WTC11 (cell line): ENCODE measurements around the gene DLG1. TPM values are rescaled to one million over a fixed set of nuclear protein-coding genes. Genes with fewer than 3 reads are reported as not detected.

Source experiments
- ATAC-seq: fragments of 200-7000 bp; cut with Tn5 transposase; 2 replicates; pipeline ENCODE4 v1.10.0; 2021; ENCODE audit warnings: mild to moderate bottlenecking, moderate library complexity
- CTCF ChIA-PET: fragments of 300-600 bp; sonication (Branson Sonifier 250); formaldehyde crosslinking; loops from one replicate; lab custom pipeline; 2021; ENCODE audit warnings: antibody characterized with exemption; lab: Charles Lee
- POLR2A ChIA-PET: fragments of 350-600 bp; sonication (Branson Sonifier 250); formaldehyde crosslinking; loops from one replicate; lab custom pipeline; 2021; ENCODE audit warnings: antibody characterized with exemption; lab: Charles Lee
- DNase-seq: peaks from one replicate; pipeline ENCODE4 v3.0.0; 2021; ENCODE audit warnings: low spot score
- H3K27ac Mint-ChIP-seq: 2 replicates; pipeline ENCODE4 v1.8.0; 2021; ENCODE audit warnings: mixed read lengths
- H3K27me3 Mint-ChIP-seq: 2 replicates; pipeline ENCODE4 v1.8.0; 2021; ENCODE audit warnings: low read depth, mild to moderate bottlenecking, moderate library complexity, mixed read lengths
- H3K36me3 Mint-ChIP-seq: 2 replicates; pipeline ENCODE4 v1.8.0; 2021; ENCODE audit warnings: mixed read lengths
- H3K4me1 Mint-ChIP-seq: 2 replicates; pipeline ENCODE4 v1.8.0; 2022; ENCODE audit warnings: mixed read lengths
- H3K4me3 Mint-ChIP-seq: 2 replicates; pipeline ENCODE4 v1.8.0; 2021; ENCODE audit warnings: mild to moderate bottlenecking, moderate library complexity, mixed read lengths
- H3K9me3 Mint-ChIP-seq: 2 replicates; pipeline ENCODE4 v1.8.0; 2021; ENCODE audit warnings: mixed read lengths
- ESRRA ChIP-seq: sonication (generic); formaldehyde crosslinking; IDR thresholded peaks from 2 replicates; pipeline ENCODE4 v1.8.1; 2022; ENCODE audit warnings: mild to moderate bottlenecking, missing genetic modification reagents, borderline replicate concordance
- GRHL2 ChIP-seq: fragments of 250-450 bp; sonication (Bioruptor Pico); IDR thresholded peaks from 2 replicates; pipeline ENCODE4 v1.8.0; 2022; ENCODE audit warnings: mild to moderate bottlenecking, moderate library complexity; ENCODE audit not compliant: insufficient replicate concordance, severe bottlenecking
- HMGA2 ChIP-seq: fragments of 250-450 bp; sonication (Bioruptor Pico); IDR thresholded peaks from 2 replicates; pipeline ENCODE4 v1.4.0; 2021; ENCODE audit warnings: mild to moderate bottlenecking, moderate library complexity
- NR1H2 ChIP-seq: sonication (generic); formaldehyde crosslinking; IDR thresholded peaks from 2 replicates; pipeline ENCODE4 v1.9.0; 2021; ENCODE audit warnings: mild to moderate bottlenecking, moderate library complexity, missing genetic modification reagents
- NR3C1 ChIP-seq: sonication (generic); formaldehyde crosslinking; conservative IDR thresholded peaks from 2 replicates; pipeline ENCODE4 v1.8.1; 2023; ENCODE audit warnings: low read depth, mild to moderate bottlenecking, missing genetic modification reagents
- SP1 ChIP-seq: sonication (generic); formaldehyde crosslinking; conservative IDR thresholded peaks from 2 replicates; pipeline ENCODE4 v1.8.1; 2022; ENCODE audit warnings: missing genetic modification reagents
- TEAD1 ChIP-seq: sonication (generic); formaldehyde crosslinking; IDR thresholded peaks from 2 replicates; pipeline ENCODE4 v1.8.0; 2022; ENCODE audit warnings: mild to moderate bottlenecking, missing genetic modification reagents
- ZNF121 ChIP-seq: sonication (generic); formaldehyde crosslinking; IDR thresholded peaks from 2 replicates; pipeline ENCODE4 v1.8.0; 2023; ENCODE audit warnings: missing genetic modification reagents
- ZNF219 ChIP-seq: sonication (generic); formaldehyde crosslinking; IDR thresholded peaks from 2 replicates; pipeline ENCODE4 v1.8.0; 2023; ENCODE audit warnings: missing genetic modification reagents, mild to moderate bottlenecking, borderline replicate concordance
- ZNF416 ChIP-seq: fragments of 250-450 bp; sonication (Bioruptor Pico); IDR thresholded peaks from 2 replicates; pipeline ENCODE4 v1.9.0; 2021; ENCODE audit warnings: mild to moderate bottlenecking, inconsistent platforms
- ZNF671 ChIP-seq: fragments of 250-450 bp; sonication (Bioruptor Pico); IDR thresholded peaks from 2 replicates; pipeline ENCODE4 v1.8.0; 2021; ENCODE audit warnings: mild to moderate bottlenecking
- total RNA-seq: library from RNA; stranded (reverse); gene quantifications from 3 replicates; pipeline ENCODE4 v1.2.3, GENCODE V29; 2021
- TF ChIP-seq, protein P1 (sequence below): sonication (generic); formaldehyde crosslinking; IDR thresholded peaks from 2 replicates; pipeline ENCODE4 v1.8.0; 2022; ENCODE audit warnings: mild to moderate bottlenecking, missing genetic modification reagents
- TF ChIP-seq, protein P2 (sequence below): sonication (generic); formaldehyde crosslinking; conservative IDR thresholded peaks from 2 replicates; pipeline ENCODE4 v1.8.1; 2023; ENCODE audit warnings: mild to moderate bottlenecking, low read depth, missing genetic modification reagents, moderate library complexity
- TF ChIP-seq, protein P3 (sequence below): sonication (generic); formaldehyde crosslinking; conservative IDR thresholded peaks from 2 replicates; pipeline ENCODE4 v1.8.1; 2022; ENCODE audit warnings: mild to moderate bottlenecking, missing genetic modification reagents
- TF ChIP-seq, protein P4 (sequence below): sonication (generic); formaldehyde crosslinking; IDR thresholded peaks from 2 replicates; pipeline ENCODE4 v1.8.0; 2023; ENCODE audit warnings: mild to moderate bottlenecking, missing genetic modification reagents
- TF ChIP-seq, protein P5 (sequence below): fragments of 250-450 bp; sonication (Bioruptor Pico); IDR thresholded peaks from 2 replicates; pipeline ENCODE4 v1.9.0; 2021; ENCODE audit warnings: mild to moderate bottlenecking
- TF ChIP-seq, protein P6 (sequence below): sonication (generic); formaldehyde crosslinking; IDR thresholded peaks from 2 replicates; pipeline ENCODE4 v1.8.1; 2022; ENCODE audit warnings: mild to moderate bottlenecking, missing genetic modification reagents, moderate library complexity, borderline replicate concordance
- TF ChIP-seq, protein P7 (sequence below): sonication (generic); formaldehyde crosslinking; IDR thresholded peaks from 2 replicates; pipeline ENCODE4 v1.8.1; 2022; ENCODE audit warnings: mild to moderate bottlenecking, moderate library complexity, missing genetic modification reagents

The DLG1 gene
- total RNA-seq, 1 experiment from 2014 or later: 81.1 TPM

DNA sequence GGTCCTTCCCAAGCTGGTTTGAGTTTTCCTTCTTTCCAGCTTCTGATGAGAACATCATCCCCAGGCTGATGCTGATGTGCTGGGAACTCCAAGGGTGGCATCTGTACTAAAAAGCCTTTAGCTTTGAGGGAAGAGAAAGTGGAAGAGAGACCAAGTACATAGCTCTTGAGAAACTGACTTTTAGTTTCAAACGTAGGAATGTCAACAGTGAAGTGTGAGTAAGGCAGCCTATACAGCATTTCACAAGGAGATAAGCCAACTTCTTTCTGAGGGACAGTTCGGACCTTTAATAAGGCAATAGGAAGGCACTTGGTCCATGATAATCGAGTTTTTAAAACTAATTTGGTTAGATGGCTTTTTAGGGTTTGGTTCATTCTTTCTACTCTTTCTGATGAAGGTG, 53.7 kb downstream of the DLG1 start:
- no peak overlapping the region for H3K4me3 Mint-ChIP-seq
- no peak for DNase-seq
- H3K9me3 Mint-ChIP-seq: peaks cover 80% of the 10 kb centered on the region
- CTCF ChIA-PET: interaction anchor here (0.8 kb wide), 1 partner anchor 258 kb away, joined by 3 read pairs; no protein-coding TSS in a partner anchor
- peaks cover 24% of the 10 kb centered on the region for H3K4me1 Mint-ChIP-seq
- H3K36me3 Mint-ChIP-seq: peaks cover 78% of the 10 kb centered on the region
- no peak for TF ChIP-seq ZNF219 (CRISPR knock-in tag)
- TF ChIP-seq, protein P1, sequence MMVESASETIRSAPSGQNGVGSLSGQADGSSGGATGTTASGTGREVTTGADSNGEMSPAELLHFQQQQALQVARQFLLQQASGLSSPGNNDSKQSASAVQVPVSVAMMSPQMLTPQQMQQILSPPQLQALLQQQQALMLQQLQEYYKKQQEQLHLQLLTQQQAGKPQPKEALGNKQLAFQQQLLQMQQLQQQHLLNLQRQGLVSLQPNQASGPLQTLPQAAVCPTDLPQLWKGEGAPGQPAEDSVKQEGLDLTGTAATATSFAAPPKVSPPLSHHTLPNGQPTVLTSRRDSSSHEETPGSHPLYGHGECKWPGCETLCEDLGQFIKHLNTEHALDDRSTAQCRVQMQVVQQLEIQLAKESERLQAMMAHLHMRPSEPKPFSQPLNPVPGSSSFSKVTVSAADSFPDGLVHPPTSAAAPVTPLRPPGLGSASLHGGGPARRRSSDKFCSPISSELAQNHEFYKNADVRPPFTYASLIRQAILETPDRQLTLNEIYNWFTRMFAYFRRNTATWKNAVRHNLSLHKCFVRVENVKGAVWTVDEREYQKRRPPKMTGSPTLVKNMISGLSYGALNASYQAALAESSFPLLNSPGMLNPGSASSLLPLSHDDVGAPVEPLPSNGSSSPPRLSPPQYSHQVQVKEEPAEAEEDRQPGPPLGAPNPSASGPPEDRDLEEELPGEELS (CRISPR knock-in tag): no peak
- no peak for TF ChIP-seq ESRRA (CRISPR knock-in tag)
- no peak for TF ChIP-seq ZNF121
- TF ChIP-seq, protein P2, sequence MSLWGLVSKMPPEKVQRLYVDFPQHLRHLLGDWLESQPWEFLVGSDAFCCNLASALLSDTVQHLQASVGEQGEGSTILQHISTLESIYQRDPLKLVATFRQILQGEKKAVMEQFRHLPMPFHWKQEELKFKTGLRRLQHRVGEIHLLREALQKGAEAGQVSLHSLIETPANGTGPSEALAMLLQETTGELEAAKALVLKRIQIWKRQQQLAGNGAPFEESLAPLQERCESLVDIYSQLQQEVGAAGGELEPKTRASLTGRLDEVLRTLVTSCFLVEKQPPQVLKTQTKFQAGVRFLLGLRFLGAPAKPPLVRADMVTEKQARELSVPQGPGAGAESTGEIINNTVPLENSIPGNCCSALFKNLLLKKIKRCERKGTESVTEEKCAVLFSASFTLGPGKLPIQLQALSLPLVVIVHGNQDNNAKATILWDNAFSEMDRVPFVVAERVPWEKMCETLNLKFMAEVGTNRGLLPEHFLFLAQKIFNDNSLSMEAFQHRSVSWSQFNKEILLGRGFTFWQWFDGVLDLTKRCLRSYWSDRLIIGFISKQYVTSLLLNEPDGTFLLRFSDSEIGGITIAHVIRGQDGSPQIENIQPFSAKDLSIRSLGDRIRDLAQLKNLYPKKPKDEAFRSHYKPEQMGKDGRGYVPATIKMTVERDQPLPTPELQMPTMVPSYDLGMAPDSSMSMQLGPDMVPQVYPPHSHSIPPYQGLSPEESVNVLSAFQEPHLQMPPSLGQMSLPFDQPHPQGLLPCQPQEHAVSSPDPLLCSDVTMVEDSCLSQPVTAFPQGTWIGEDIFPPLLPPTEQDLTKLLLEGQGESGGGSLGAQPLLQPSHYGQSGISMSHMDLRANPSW (CRISPR knock-in tag): no peak
- no peak for TF ChIP-seq TEAD1 (CRISPR knock-in tag)
- TF ChIP-seq, protein P3, sequence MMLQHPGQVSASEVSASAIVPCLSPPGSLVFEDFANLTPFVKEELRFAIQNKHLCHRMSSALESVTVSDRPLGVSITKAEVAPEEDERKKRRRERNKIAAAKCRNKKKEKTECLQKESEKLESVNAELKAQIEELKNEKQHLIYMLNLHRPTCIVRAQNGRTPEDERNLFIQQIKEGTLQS: no peak
- no peak for TF ChIP-seq ZNF416 (CRISPR knock-in tag)
- no peak for TF ChIP-seq HMGA2
- TF ChIP-seq, protein P4, sequence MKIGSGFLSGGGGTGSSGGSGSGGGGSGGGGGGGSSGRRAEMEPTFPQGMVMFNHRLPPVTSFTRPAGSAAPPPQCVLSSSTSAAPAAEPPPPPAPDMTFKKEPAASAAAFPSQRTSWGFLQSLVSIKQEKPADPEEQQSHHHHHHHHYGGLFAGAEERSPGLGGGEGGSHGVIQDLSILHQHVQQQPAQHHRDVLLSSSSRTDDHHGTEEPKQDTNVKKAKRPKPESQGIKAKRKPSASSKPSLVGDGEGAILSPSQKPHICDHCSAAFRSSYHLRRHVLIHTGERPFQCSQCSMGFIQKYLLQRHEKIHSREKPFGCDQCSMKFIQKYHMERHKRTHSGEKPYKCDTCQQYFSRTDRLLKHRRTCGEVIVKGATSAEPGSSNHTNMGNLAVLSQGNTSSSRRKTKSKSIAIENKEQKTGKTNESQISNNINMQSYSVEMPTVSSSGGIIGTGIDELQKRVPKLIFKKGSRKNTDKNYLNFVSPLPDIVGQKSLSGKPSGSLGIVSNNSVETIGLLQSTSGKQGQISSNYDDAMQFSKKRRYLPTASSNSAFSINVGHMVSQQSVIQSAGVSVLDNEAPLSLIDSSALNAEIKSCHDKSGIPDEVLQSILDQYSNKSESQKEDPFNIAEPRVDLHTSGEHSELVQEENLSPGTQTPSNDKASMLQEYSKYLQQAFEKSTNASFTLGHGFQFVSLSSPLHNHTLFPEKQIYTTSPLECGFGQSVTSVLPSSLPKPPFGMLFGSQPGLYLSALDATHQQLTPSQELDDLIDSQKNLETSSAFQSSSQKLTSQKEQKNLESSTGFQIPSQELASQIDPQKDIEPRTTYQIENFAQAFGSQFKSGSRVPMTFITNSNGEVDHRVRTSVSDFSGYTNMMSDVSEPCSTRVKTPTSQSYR (CRISPR knock-in tag): no peak
- TF ChIP-seq GRHL2: no peak
- TF ChIP-seq, protein P5, sequence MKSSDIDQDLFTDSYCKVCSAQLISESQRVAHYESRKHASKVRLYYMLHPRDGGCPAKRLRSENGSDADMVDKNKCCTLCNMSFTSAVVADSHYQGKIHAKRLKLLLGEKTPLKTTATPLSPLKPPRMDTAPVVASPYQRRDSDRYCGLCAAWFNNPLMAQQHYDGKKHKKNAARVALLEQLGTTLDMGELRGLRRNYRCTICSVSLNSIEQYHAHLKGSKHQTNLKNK (CRISPR knock-in tag): no peak
- TF ChIP-seq SP1: no peak
- TF ChIP-seq ZNF671: no peak
- TF ChIP-seq, protein P6, sequence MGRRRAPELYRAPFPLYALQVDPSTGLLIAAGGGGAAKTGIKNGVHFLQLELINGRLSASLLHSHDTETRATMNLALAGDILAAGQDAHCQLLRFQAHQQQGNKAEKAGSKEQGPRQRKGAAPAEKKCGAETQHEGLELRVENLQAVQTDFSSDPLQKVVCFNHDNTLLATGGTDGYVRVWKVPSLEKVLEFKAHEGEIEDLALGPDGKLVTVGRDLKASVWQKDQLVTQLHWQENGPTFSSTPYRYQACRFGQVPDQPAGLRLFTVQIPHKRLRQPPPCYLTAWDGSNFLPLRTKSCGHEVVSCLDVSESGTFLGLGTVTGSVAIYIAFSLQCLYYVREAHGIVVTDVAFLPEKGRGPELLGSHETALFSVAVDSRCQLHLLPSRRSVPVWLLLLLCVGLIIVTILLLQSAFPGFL (CRISPR knock-in tag): no peak
- TF ChIP-seq, protein P7, sequence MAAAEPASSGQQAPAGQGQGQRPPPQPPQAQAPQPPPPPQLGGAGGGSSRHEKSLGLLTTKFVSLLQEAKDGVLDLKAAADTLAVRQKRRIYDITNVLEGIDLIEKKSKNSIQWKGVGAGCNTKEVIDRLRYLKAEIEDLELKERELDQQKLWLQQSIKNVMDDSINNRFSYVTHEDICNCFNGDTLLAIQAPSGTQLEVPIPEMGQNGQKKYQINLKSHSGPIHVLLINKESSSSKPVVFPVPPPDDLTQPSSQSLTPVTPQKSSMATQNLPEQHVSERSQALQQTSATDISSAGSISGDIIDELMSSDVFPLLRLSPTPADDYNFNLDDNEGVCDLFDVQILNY (CRISPR knock-in tag): no peak
- no peak for TF ChIP-seq NR1H2 (CRISPR knock-in tag)
- TF ChIP-seq NR3C1 (CRISPR knock-in tag): no peak
- no peak overlapping the region for H3K27ac Mint-ChIP-seq
- no peak for ATAC-seq
- H3K27me3 Mint-ChIP-seq: no peaks in the 10 kb centered on the region; the same call in 1 of the 2 replicates
- POLR2A ChIA-PET: no interaction called here
